ENCODE results near the gene TMEM176A. TPM values are rescaled to one million over a fixed set of nuclear protein-coding genes. Genes with fewer than 3 reads are reported as not detected.

TMEM176A gene
- total and polyA plus RNA-seq, 12 donors = 0.78 to 70.9 (median 22.5) TPM

GRCh38 chr7:150793569-150794238, 6.9 kb upstream of the TMEM176A start:
- Histone ChIP-seq H3K36me3 (replicated peaks in 1 of 2) (peaks cover 0 to 3% of the 10 kb centered on the region in 2 donors), H3K4me3 (no peak overlapping the region), H3K27ac (no peak overlapping the region), H3K27me3 (no peaks in the 10 kb centered on the region), H3K9me3 (replicated peaks in 1 of 3) (no peaks in the 10 kb centered on the region), H3K4me1 (replicated peaks in 1 of 2) (peaks cover 0 to 3% of the 10 kb centered on the region in 2 donors)
- DNase-seq = no peak
- TF ChIP-seq POLR2A (IDR thresholded peaks at IDR 0.05) (no peak), CTCF (IDR thresholded peaks at IDR 0.05) (no peak)
- 90 to 97% (median 95%) methylated on average over 5 to 6 of the region's 6 CpGs for WGBS, 4 donors
- intact Hi-C loops (cut with DNase I) = no loop called here

- 75 to 79% (median 78%) methylated on average over 4 of the region's 4 CpGs for WGBS, 4 donors
- no peak overlapping the region for H3K4me3 ChIP-seq
- TF ChIP-seq POLR2A (IDR thresholded peaks at IDR 0.05) (no peak), CTCF (IDR thresholded peaks at IDR 0.05) (no peak)
- peaks cover 0 to 3% of the 10 kb centered on the region in 2 donors for H3K4me1 ChIP-seq (replicated peaks in 1 of 2)
- DNase-seq = no peak
- H3K9me3 ChIP-seq (replicated peaks in 1 of 3) = no peaks in the 10 kb centered on the region
- H3K27me3 ChIP-seq = peaks cover 9% of the 10 kb centered on the region
- H3K36me3 ChIP-seq (replicated peaks in 1 of 2) = peaks cover 0 to 3% of the 10 kb centered on the region in 2 donors
- H3K27ac ChIP-seq = no peak overlapping the region
- intact Hi-C loops (cut with DNase I) = no loop called here
These were observed 2.9 kb upstream of the TMEM176A start for GRCh38 chr7:150797661-150798060.

- DNase-seq = no peak
- WGBS, 4 donors = 82 to 88% (median 84%) methylated on average over 3 of the region's 3 CpGs
- Histone ChIP-seq H3K4me3 (peak overlapping the region in 1 of 4 donors; percentile 70), H3K27ac (peak overlapping the region in 2 of 5 donors; percentile 47 to 61), H3K9me3 (replicated peaks in 1 of 3) (no peaks in the 10 kb centered on the region), H3K4me1 (replicated peaks in 1 of 2) (peaks cover 0 to 3% of the 10 kb centered on the region in 2 donors), H3K36me3 (replicated peaks in 1 of 2) (no peaks in the 10 kb centered on the region), H3K27me3 (peaks cover 9% of the 10 kb centered on the region)
- TF ChIP-seq CTCF (IDR thresholded peaks at IDR 0.05) (no peak), POLR2A (IDR thresholded peaks at IDR 0.05) (no peak)
- intact Hi-C loops (cut with DNase I) = no loop called here
These were observed 1.4 kb upstream of the TMEM176A start for GRCh38 chr7:150799156-150799555.

GRCh38 chr7:150799741-150800580, 608 bp upstream of the TMEM176A start, which contains the start of gene TMEM176B:
TSS of gene TMEM176B (minus strand) at chr7:150800364. CDS start at chr7:150796569, 3,795 bp downstream.
- H3K4me3 ChIP-seq = peak within 1 kb of the TSS in 3 of 4 donors; percentile 10 to 70 (median 29)

More at GRCh38 chr7:150799741-150800580, 608 bp upstream of the TMEM176A start, which contains the start of gene TMEM176B:
- peaks cover 9% of the 10 kb centered on the region for H3K27me3 ChIP-seq
- H3K4me1 ChIP-seq (replicated peaks in 1 of 2) = peaks cover 0 to 3% of the 10 kb centered on the region in 2 donors
- intact Hi-C loops (cut with DNase I) = no loop called here
- H3K36me3 ChIP-seq (replicated peaks in 1 of 2) = no peaks in the 10 kb centered on the region
- DNase-seq = peak in 3 of 7 donors; percentile 38 to 50 (median 47)
- WGBS, 4 donors = 17 to 61% (median 36%) methylated on average over 6 to 75 of the region's 75 CpGs
- TF ChIP-seq CTCF (IDR thresholded peaks at IDR 0.05) (no peak), POLR2A (IDR thresholded peaks at IDR 0.05) (no peak)
- H3K27ac ChIP-seq = peak within 1 kb of the TSS in 2 of 5 donors; percentile 47 to 61
- no peaks in the 10 kb centered on the region for H3K9me3 ChIP-seq (replicated peaks in 1 of 3)
